GM19025 (cell line): ENCODE measurements around the gene TMPRSS11A.

ENCODE experiments used
- ATAC-seq: cut with Tn5 transposase; IDR thresholded peaks from one replicate; pipeline ENCODE4 v1.9.1; 2021; ENCODE audit warnings: mild to moderate bottlenecking, low read depth, moderate library complexity; ENCODE audit not compliant: unreplicated experiment

TMPRSS11A gene

GRCh38 chr4:67879486-67879885 is 83.8 kb downstream of the TMPRSS11A start:
- ATAC-seq = no peak

- no peak for ATAC-seq
These were observed 86.2 kb downstream of the TMPRSS11A start for GRCh38 chr4:67877086-67877485.

GRCh38 chr4:67874986-67875385 is 88.3 kb downstream of the TMPRSS11A start:
- ATAC-seq = no peak

- ATAC-seq = no peak
These were observed 90.2 kb downstream of the TMPRSS11A start for GRCh38 chr4:67873116-67873515.

- peak; percentile 59 for ATAC-seq
These were observed 91.4 kb downstream of the TMPRSS11A start for GRCh38 chr4:67871867-67872266.

GRCh38 chr4:67869580-67870190 is 93.6 kb downstream of the TMPRSS11A start:
- no peak for ATAC-seq

- no peak for ATAC-seq
These were observed 101.8 kb downstream of the TMPRSS11A start for GRCh38 chr4:67861513-67861912.
